ENCODE data around the gene PPP1R1C.

- TF ChIP-seq SUZ12 (IDR thresholded peaks at IDR 0.05; ENCODE audit: extremely low read depth, insufficient read depth, insufficient read length) = no peak
- no peak for TF ChIP-seq ZNF274 (IDR thresholded peaks at IDR 0.05; ENCODE audit: low read depth, low read length)
- TF ChIP-seq YY1 (IDR thresholded peaks at IDR 0.05; ENCODE audit: insufficient read depth, insufficient read length) = no peak
Measured at GRCh38 chr2:181970160-181970794, 15.4 kb upstream of the PPP1R1C start.
